SK-N-MC (cell line): ENCODE data around the gene LRRTM3.

Experiments
- EZH2 ChIP-seq: fragments of 200-600 bp; sonication (generic); IDR thresholded peaks from one replicate; pipeline ENCODE4 v1.6.1; 2017; ENCODE audit warnings: antibody characterized with exemption
- FOXP2 ChIP-seq: optimal IDR thresholded peaks from 2 replicates; pipeline ENCODE3; 2011; ENCODE audit warnings: mild to moderate bottlenecking, moderate library complexity; ENCODE audit not compliant: insufficient read depth; ENCODE audit errors: extremely low read length, control extremely low read depth
- POLR2AphosphoS5 ChIP-seq: IDR thresholded peaks from 2 replicates; pipeline ENCODE4 v1.6.1; 2012; ENCODE audit warnings: mild to moderate bottlenecking, low read depth, low read length, borderline replicate concordance

GRCh38 chr10:67075491-67075971 is 149.7 kb downstream of the LRRTM3 start:
- TF ChIP-seq POLR2AphosphoS5: no peak
- TF ChIP-seq EZH2: no peak
- TF ChIP-seq FOXP2: no peak
